Stimulated activated CD4-positive, alpha-beta T cell treated with anti-CD3 and anti-CD28 coated beads, TNF-alpha, amount 100 ng/mL, for 4 hours (primary cell): ENCODE data around the gene FREM1.

ENCODE experiments used
- DNase-seq, 3 experiments: peaks; one replicate each; pipeline ENCODE4 v3.0.0-alpha.2; 2020; ENCODE audit warnings: low read depth in 3 of 3

FREM1 gene

DNA sequence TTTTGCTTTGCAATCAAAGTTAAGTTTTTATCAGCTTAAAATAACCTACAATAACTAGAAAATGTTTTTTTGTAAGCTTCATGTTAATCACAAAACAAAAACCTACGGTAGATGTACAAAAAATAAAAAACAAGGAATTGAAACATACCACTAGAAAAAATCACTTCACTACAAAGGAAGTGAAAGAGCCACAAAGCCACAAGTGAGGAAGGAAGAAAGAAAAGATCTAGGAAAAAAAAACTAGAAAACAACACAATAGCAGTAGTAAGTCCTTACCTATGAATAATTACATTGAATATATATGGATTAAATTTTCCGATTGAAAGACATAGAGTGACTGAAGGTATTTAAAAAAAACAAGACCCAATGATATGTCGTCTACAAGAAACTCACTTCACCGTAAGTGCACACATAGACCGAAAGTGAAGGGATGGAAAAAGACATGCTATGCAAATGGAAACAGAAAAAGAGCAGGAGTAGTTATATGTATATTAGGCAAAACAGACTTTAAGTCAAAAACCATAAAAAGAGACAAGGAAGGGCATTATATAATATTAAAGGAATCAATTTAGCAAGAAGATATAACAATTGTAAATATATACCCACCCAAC is 203.6 kb downstream of the FREM1 start:
- no peak for DNase-seq

GRCh38 chr9:14705079-14705478 is 205.1 kb downstream of the FREM1 start:
- no peak for DNase-seq

DNA sequence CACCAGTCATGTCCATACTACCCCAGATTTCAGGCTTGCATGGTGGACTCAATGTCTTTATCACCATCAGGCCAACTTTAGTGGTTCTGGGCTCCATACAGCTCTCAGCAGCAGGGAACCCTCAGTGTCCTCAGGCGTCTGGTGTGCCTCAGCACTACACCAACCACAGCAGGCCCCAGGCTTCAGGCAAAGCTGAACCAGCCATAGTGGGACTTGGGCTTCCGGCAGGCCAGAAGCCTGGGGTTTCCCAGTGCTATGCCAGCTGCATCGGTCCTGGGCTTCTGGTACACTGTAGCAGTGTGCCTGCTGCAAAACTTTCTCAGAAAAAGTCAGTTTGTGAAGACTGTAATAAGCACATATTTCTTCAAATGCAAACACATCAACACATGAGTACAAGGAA is 205.9 kb downstream of the FREM1 start:
- DNase-seq, result no peak

DNA sequence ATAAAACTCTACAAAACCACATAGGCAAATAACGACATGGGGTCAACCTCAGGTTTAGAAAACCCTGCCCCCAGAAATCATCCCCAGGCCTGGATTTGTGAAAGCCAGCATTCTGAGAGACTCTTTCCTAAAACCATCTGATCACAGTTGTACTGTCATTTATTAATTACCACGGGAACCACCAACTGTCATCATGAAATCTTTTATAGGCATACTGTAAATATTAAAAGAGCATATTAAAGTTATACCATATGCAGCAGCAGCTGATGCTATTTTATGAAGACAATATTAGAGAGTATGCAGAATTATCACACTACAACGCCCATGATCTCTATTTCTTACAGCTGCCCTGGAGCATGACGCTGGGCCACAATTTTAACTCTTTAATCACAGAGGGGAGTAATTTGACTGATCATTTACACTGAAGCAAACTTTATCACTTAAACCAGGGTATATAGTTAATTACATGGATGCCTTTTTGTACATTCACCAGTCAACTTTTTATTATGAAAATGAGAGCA is 208.0 kb downstream of the FREM1 start:
- DNase-seq, result no peak

DNA sequence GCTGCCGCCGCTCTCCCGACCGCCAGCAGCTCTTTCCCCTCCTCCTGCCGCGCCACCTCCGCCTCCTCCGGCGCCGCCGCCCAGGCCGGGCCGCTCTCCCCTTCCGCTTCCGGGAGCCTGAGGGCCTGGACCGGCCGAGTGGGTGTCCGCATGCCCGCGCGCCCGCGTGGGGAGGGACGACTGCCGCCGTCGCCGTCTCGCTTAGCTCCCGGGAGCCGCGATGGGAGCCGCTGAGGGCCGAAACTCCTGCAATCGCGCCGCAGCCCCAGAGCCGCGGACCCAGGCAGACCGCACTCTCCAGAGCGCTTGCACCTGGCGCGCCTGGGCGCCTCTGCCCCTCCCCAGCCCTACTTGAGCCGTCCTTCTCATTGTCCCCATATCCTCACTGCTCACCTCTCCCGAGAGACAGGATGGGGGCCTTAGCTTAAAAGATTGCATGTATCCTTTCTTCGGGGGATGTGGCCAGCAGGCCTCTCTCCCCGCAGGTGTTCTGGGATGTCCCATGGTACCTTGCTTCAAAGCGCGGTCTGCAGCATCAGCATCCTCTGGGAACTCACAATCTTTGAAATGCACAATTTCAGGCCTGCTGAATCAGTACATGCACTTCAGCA is 216.9 kb downstream of the FREM1 start, which contains the start of gene ZDHHC21:
Gene ZDHHC21 (minus strand): TSS at position 182 of the 611 bp plus-strand sequence. CDS start 19,092 bp downstream, outside the sequence.
- peak in 1 of 3 experiments; percentile 47 for DNase-seq

GRCh38 chr9:14692470-14693250 is 217.6 kb downstream of the FREM1 start:
- DNase-seq, result peak in 2 of 3 experiments; percentile 31 to 42

GRCh38 chr9:14690948-14691730 is 219.1 kb downstream of the FREM1 start:
- no peak for DNase-seq

GRCh38 chr9:14687042-14687719 is 223.0 kb downstream of the FREM1 start:
- DNase-seq, result no peak

DNA sequence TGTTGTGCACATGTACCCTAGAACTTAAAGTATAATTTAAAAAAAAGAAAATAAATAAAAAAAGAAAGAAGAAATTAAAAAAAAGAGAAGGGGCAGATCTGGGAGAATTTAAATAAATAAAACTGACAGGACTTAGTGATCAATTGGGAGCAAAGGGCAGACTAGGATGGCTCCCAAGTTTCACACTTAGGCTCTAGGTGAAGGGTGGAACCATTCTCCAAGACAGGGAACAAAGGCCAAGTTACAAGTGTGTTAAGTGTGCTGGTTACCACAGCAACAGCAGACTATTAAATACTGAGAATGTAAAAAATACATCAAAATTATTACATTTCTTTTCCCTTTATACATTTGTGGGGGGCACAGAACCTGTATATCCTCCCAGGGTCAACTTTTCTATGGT is 224.1 kb downstream of the FREM1 start:
- DNase-seq, result no peak
